ENCODE measurements around the gene ARF5.

DNA sequence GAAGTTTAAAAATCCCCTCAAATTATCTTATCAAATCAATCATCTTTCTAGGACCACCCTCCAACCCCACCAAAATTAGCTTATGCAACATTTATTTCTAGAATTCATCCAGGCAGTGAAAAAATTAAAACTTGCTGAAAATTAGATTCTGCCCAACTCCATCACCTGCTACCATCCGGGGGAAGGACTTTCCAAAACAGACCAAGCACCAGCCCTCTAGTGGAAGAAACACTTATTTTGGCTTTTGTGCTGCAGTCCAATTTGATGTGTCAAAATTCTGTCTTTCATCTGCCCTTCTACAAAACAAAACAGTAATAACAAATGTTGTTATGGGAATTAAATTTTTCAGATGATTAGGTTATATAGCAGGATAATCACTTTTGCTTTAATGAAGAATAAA is 38.0 kb upstream of the ARF5 start:
- TF ChIP-seq, protein P1, sequence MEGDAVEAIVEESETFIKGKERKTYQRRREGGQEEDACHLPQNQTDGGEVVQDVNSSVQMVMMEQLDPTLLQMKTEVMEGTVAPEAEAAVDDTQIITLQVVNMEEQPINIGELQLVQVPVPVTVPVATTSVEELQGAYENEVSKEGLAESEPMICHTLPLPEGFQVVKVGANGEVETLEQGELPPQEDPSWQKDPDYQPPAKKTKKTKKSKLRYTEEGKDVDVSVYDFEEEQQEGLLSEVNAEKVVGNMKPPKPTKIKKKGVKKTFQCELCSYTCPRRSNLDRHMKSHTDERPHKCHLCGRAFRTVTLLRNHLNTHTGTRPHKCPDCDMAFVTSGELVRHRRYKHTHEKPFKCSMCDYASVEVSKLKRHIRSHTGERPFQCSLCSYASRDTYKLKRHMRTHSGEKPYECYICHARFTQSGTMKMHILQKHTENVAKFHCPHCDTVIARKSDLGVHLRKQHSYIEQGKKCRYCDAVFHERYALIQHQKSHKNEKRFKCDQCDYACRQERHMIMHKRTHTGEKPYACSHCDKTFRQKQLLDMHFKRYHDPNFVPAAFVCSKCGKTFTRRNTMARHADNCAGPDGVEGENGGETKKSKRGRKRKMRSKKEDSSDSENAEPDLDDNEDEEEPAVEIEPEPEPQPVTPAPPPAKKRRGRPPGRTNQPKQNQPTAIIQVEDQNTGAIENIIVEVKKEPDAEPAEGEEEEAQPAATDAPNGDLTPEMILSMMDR (IDR thresholded peaks at IDR 0.05) = no peak
- no peak for TF ChIP-seq EP300 (IDR thresholded peaks at IDR 0.05)
